GM18870 (cell line): ENCODE results near the gene EPX.

Source experiments
- ATAC-seq: cut with Tn5 transposase; IDR thresholded peaks from one replicate; pipeline ENCODE4 v1.9.1; 2021; ENCODE audit warnings: moderate library complexity; ENCODE audit not compliant: unreplicated experiment

EPX gene

GRCh38 chr17:58184986-58185761, 7.4 kb upstream of the EPX start:
- ATAC-seq = no peak

GRCh38 chr17:58186591-58186990, 5.9 kb upstream of the EPX start:
- ATAC-seq = no peak

GRCh38 chr17:58187063-58187462, 5.5 kb upstream of the EPX start:
- no peak for ATAC-seq

- ATAC-seq = no peak
Measured at GRCh38 chr17:58187675-58188074, 4.9 kb upstream of the EPX start.

- ATAC-seq = no peak
Measured at GRCh38 chr17:58189436-58190146, 2.9 kb upstream of the EPX start.

- no peak for ATAC-seq
Measured at GRCh38 chr17:58191241-58191896, 1.2 kb upstream of the EPX start.

- ATAC-seq = no peak
Measured at GRCh38 chr17:58193641-58194255, 1.2 kb downstream of the EPX start.

GRCh38 chr17:58195518-58196123, 3.1 kb downstream of the EPX start:
- no peak for ATAC-seq

GRCh38 chr17:58196610-58197009, 4.1 kb downstream of the EPX start:
- ATAC-seq = no peak

GRCh38 chr17:58200024-58200633, 7.6 kb downstream of the EPX start:
- ATAC-seq = no peak

- ATAC-seq = no peak
Measured at GRCh38 chr17:58202859-58203258, 10.3 kb downstream of the EPX start.

- ATAC-seq = no peak
Measured at GRCh38 chr17:58204796-58205195, 12.3 kb downstream of the EPX start.

- ATAC-seq = no peak
Measured at GRCh38 chr17:58205936-58206335, 13.4 kb downstream of the EPX start.

- ATAC-seq = no peak
Measured at GRCh38 chr17:58207451-58207850, 14.9 kb downstream of the EPX start.

- no peak for ATAC-seq
Measured at GRCh38 chr17:58208344-58208743, 15.8 kb downstream of the EPX start.

GRCh38 chr17:58210922-58211321, 18.4 kb downstream of the EPX start:
- ATAC-seq = no peak

GRCh38 chr17:58215685-58216084, 23.2 kb downstream of the EPX start:
- no peak for ATAC-seq

- no peak for ATAC-seq
Measured at GRCh38 chr17:58217766-58218165, 25.2 kb downstream of the EPX start.

GRCh38 chr17:58219007-58219788, 26.7 kb downstream of the EPX start, which contains the start of gene MKS1:
TSS of gene MKS1 (minus strand) at chr17:58219255. CDS start at chr17:58219230, 25 bp downstream.
- peak; percentile 77 for ATAC-seq

- ATAC-seq = no peak
Measured at GRCh38 chr17:58219789-58220183, 27.3 kb downstream of the EPX start.
